IPS DF 6.9 (cell line): ENCODE measurements around the gene RNF166.

ENCODE experiments used
- DNase-seq: peaks from one replicate; pipeline ENCODE4 v3.0.0-alpha.2; 2013; ENCODE audit warnings: low read depth, low spot score
- H3K27ac ChIP-seq: one replicate; pipeline ENCODE4 v1.5.1; 2013; ENCODE audit warnings: low read length, control low read depth
- H3K27me3 ChIP-seq: 2 replicates; pipeline ENCODE4 v1.6.1; 2013; ENCODE audit warnings: mild to moderate bottlenecking, low read length; ENCODE audit not compliant: control insufficient read depth, insufficient read depth
- H3K36me3 ChIP-seq: 2 replicates; pipeline ENCODE4 v1.6.1; 2013; ENCODE audit warnings: low read length; ENCODE audit not compliant: control insufficient read depth, insufficient read depth
- H3K4me1 ChIP-seq: 2 replicates; pipeline ENCODE4 v1.6.1; 2013; ENCODE audit warnings: low read length; ENCODE audit not compliant: control insufficient read depth, insufficient read depth
- H3K4me3 ChIP-seq: 2 replicates; pipeline ENCODE4 v1.5.1; 2013; ENCODE audit warnings: mild to moderate bottlenecking, low read length
- H3K9me3 ChIP-seq: 2 replicates; pipeline ENCODE4 v1.6.1; 2013; ENCODE audit warnings: low read length, inconsistent platforms; ENCODE audit not compliant: control insufficient read depth, insufficient read depth
- WGBS: extraction: QIAGEN DNeasy Blood & Tissue Kit; methylation state at CpG from one replicate; pipeline ENCODE4 v1.1.7; 2013; ENCODE audit warnings: mixed read lengths, missing lambda C conversion rate; ENCODE audit not compliant: insufficient read length, insufficient coverage; 5-methylcytosine and 5-hydroxymethylcytosine counted together

Gene RNF166

DNA sequence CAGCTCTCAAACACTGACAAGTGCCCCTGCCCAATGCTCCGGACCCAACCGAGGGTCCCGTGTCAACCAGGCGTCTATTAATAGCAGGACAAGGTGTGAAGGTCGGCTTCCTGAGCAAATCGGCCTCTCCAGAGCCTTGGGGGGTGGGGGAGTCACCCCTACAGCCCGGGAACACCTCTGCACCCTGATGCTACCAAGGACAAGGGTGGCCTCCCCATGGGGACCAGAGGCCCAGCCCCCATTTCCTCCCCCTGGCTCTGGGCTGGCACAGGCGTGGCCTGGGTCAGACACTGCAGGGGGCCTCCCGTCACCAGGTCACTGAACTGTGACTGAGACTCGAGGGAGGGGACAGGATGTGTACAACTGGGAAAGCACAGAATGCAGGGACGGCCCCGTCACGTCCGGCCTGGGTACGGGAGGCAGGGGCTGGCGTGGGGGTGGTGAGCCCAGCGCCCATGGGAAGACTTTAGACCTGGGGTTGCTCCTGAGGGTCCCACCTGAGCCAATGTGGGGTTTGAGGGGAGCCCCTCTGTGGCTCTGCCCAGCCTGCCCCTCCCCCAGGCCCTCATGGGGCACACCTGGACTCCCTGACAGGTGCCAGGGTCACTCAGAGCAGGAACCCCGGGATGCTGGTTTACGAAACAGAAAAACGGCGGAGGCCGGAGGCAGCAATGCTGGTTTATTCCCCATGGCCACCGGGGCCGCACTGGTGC, 54.8 kb downstream of the RNF166 start:
- Histone ChIP-seq H3K9me3 (no peaks in the 10 kb centered on the region), H3K27me3 (no peaks in the 10 kb centered on the region), H3K4me1 (peaks cover 4% of the 10 kb centered on the region), H3K36me3 (peaks cover 26% of the 10 kb centered on the region), H3K4me3 (peak overlapping the region; percentile 20; the same call in 1 of the 2 replicates), H3K27ac (no peak overlapping the region)
- WGBS: no CpG with 5 or more reads among the region's 24 CpGs
- no peak for DNase-seq

DNA sequence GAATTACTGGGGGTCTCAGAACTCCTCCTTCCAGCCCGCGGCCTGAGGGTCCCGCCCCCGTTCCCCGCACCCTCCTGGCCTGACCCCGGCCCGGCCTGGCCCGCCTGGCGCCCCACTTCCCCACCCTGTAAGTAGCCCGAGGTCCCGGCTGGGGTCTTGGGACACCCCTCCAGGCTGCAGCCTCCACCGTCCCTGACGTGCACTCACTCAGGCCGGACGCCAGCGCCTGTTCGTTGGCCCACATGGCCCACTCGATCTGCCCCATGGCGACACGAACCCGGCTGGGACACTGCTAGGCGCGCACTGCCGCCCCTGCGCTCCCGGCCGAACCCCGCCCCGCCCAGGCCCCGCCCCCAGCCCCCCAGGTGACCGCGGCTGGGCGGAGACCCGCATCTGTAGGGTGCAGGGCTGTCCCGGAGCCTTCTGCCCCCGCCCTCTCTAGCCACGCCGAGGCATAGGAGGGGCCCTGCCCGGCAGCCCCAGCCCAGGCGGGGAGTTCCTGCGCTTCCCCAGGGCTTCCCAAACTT, 55.4 kb downstream of the RNF166 start, which contains the start of gene CYBA:
CYBA (minus strand) TSS at position 305 of the 527 bp plus-strand sequence; CDS start at position 265, 40 bp downstream.
- H3K27ac ChIP-seq: no peak within 1 kb of the TSS
- H3K36me3 ChIP-seq: peaks cover 20% of the 10 kb centered on the region
- H3K4me1 ChIP-seq: peaks cover 4% of the 10 kb centered on the region
- no peak for DNase-seq
- H3K4me3 ChIP-seq: peak within 1 kb of the TSS; percentile 57
- WGBS: no CpG with 5 or more reads among the region's 41 CpGs
- no peaks in the 10 kb centered on the region for H3K27me3 ChIP-seq
- H3K9me3 ChIP-seq: no peaks in the 10 kb centered on the region

DNA sequence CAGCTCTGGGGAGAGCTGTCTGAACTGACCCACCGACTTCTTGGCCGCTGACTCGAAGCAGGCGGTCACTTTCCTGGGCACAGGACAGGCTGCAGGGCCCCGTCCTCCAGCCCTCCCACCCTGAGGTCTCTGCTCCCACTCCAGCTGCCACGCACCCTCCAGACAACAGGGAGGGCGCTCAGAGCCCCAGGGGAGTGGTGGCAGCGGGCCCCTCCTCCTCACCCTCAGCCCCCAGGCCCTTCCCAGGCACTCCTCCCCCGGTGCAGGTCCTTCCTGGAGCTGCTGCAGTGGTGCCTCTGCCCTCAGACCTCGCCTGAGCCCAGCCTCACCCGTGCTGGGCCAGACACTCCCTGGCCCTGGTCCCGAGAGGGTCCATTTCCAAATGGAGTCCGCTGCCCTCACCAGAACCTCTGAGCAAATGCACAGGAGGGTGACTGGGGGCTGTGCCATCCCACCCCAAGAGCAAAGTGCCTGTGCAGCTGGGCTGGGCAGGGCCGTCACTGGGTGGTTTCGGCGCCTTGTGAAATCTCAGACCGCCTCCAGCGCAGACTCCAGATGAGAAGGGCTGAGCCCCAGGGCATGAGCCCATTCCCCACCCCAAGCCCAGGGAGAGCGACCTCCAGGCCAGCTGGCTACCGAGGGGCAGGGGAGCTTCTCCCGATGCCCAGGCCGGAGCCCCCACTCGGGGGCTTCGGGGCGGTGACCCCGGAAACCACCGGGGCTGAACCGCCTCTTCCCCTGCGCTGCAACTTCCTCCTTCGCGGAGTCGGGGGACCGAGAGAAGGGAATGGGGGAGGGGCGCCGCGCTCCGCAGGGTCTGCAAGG, 56.1 kb downstream of the RNF166 start:
- peaks cover 14% of the 10 kb centered on the region for H3K36me3 ChIP-seq
- no peak overlapping the region for H3K27ac ChIP-seq
- H3K9me3 ChIP-seq: no peaks in the 10 kb centered on the region
- no CpG with 5 or more reads among the region's 37 CpGs for WGBS
- H3K27me3 ChIP-seq: no peaks in the 10 kb centered on the region
- H3K4me3 ChIP-seq: peak overlapping the region; percentile 57
- no peak for DNase-seq
- H3K4me1 ChIP-seq: peaks cover 4% of the 10 kb centered on the region

DNA sequence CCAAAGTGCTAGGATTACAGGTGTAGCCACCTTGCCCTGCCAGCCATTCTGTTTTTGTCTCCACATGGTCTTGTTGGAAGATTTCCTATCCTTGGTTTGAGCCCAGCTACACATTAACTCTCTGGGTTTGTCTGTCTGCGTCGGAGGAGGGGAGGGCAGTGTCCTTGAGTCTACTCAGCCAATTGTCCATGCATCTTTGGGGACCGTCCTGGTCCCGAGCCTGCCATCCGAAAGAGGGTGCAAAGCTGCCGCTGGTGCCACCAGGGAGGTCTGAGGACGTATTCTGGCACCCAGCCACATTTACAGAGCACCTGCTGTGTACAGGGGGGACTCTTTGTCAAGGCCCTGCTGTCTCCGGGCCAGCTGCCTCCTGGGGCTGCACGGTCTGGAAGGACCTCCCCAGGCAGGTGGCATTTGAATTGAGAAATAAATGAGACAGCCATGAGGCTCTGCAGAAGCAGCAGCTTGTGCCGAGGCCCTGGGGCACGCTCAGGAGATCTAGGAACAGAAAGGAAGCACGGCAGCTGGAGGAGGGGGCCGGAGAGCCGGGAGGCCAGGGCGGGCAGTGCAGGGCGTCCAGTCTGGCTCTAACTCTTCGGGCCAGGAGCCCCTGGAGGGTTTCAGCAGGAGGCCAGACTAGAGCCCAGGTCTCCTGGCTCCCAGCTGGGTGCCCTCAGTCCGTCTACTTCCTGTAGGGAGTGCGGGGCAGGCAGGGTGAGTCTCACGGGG, 56.8 kb downstream of the RNF166 start:
- Histone ChIP-seq H3K27me3 (no peaks in the 10 kb centered on the region), H3K27ac (no peak overlapping the region), H3K9me3 (no peaks in the 10 kb centered on the region), H3K36me3 (peaks cover 6% of the 10 kb centered on the region), H3K4me3 (no peak overlapping the region; the same call in 1 of the 2 replicates), H3K4me1 (peaks cover 4% of the 10 kb centered on the region)
- DNase-seq: no peak
- WGBS: no CpG with 5 or more reads among the region's 20 CpGs

DNA sequence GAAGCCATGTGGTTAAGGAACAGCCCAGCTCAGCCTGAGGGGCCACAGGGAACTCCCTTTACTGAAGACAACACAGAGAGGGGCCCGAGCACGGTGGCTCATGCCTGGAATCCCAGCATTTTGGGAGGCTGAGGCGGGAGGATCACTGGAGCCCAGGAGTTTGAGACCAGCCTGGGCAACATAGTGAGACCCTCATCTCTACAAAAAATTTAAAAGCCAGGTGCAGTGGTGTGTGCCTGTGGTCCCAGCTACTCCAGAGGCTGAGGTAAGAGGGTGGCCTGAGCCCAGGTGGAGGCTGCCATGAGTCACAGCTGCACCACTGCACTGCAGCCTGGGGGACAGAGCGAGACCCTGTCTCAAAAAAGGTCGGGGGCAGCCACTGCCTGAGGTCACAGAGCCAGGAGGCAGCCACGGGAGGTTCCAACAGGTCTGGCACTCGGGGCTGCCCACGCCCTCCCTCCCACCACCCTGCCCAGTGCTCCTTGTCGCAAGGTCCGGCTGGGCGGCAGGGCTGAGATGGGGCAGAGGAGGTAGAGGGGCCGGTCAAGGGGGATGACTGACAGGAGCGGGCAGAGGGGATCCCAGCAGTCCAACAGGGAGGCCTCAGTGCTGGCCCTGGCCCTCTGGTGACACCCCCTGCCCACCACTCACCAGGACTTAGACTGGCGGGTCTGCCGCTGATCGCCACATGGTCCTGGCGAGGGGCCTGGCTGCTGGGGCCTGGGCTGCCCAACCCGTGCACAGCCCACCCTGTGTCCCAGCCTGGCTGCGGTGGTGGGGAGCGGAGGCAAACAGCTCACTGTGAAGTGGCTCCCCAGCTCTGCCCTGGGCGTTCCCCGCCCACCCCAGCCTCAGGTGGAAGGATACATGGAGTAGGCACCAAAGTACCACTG, 58.8 kb downstream of the RNF166 start:
- H3K36me3 ChIP-seq: no peaks in the 10 kb centered on the region; the same call in 1 of the 2 replicates
- peaks cover 4% of the 10 kb centered on the region for H3K4me1 ChIP-seq
- H3K9me3 ChIP-seq: no peaks in the 10 kb centered on the region
- WGBS: no CpG with 5 or more reads among the region's 22 CpGs
- H3K4me3 ChIP-seq: no peak overlapping the region
- no peak overlapping the region for H3K27ac ChIP-seq
- no peak for DNase-seq
- H3K27me3 ChIP-seq: no peaks in the 10 kb centered on the region
